Vagina (tissue), 2 donors: ENCODE results near the gene CCDC32. TPM values are rescaled to one million over a fixed set of nuclear protein-coding genes. Genes with fewer than 3 reads are reported as not detected.
A peak's percentile ranks its signal among the peaks of the same experiment; 100 is the strongest.

Source experiments
- DNase-seq, 2 donors: peaks; one replicate each; pipeline ENCODE4 v3.0.0-alpha.2; 2017; ENCODE audit errors: extremely low spot score in 2 of 2
- H3K27ac ChIP-seq: fragments of 200-600 bp; sonication (generic); one replicate; pipeline ENCODE4 v1.5.1; 2019
- H3K27me3 ChIP-seq: fragments of 200-600 bp; sonication (generic); one replicate; pipeline ENCODE4 v1.5.1; 2019
- H3K36me3 ChIP-seq, 2 donors: fragments of 200-600 bp; sonication (generic); one replicate each; pipeline ENCODE4 v1.5.1; 2017 to 2019
- H3K4me1 ChIP-seq: fragments of 200-600 bp; sonication (generic); one replicate; pipeline ENCODE4 v1.5.1; 2019
- H3K4me3 ChIP-seq, 2 donors: fragments of 200-600 bp; sonication (generic); 1 replicate in 1 of 2; 2 replicates in 1 of 2; pipeline ENCODE4 v1.5.1; 2016 to 2019
- H3K9me3 ChIP-seq: fragments of 200-600 bp; sonication (generic); one replicate; pipeline ENCODE4 v1.5.1; 2019
- CTCF ChIP-seq, 3 experiments: fragments of 450-650 bp in 2 of 3; fragments of 200-600 bp in 1 of 3; sonication (generic) in 1 of 3; IDR thresholded peaks; one replicate each; pipeline ENCODE4 v1.5.1; 2017 to 2019; ENCODE audit warnings: antibody characterized with exemption in 3 of 3, mild to moderate bottlenecking in 2 of 3, moderate library complexity in 2 of 3
- POLR2A ChIP-seq, 2 donors: fragments of 450-650 bp; IDR thresholded peaks; one replicate each; pipeline ENCODE4 v1.6.1; 2017; ENCODE audit warnings: antibody characterized with exemption in 2 of 2, mild to moderate bottlenecking in 2 of 2, moderate library complexity in 2 of 2
- POLR2AphosphoS5 ChIP-seq, 2 donors: sonication (generic); formaldehyde crosslinking; IDR thresholded peaks; one replicate each; pipeline ENCODE4 v1.9.0; 2017; ENCODE audit warnings: antibody characterized with exemption in 2 of 2, mild to moderate bottlenecking in 2 of 2, low read depth in 1 of 2; ENCODE audit not compliant: insufficient read depth in 1 of 2
- intact Hi-C: fragments of 100-400 bp; cut with DNase I; formaldehyde crosslinking; loops from one replicate; pipeline ENCODE4 v1.15.1; 2023
- total RNA-seq: library from RNA; depleted of rRNA; stranded (reverse); fragments of >200 nt; gene quantifications from one replicate; pipeline ENCODE4 v1.2.3, GENCODE V29; 2016

Gene CCDC32
- total RNA-seq, 1 donor from 2014 or later: 20.6 TPM

GRCh38 chr15:40516322-40516721, 48.5 kb downstream of the CCDC32 start:
- no peaks in the 10 kb centered on the region for H3K9me3 ChIP-seq
- no peak for TF ChIP-seq POLR2AphosphoS5 (IDR thresholded peaks at IDR 0.05; ENCODE audit: insufficient read depth in 1 of 2, low read depth in 1 of 2)
- no peak for TF ChIP-seq CTCF (IDR thresholded peaks at IDR 0.05)
- no peak for TF ChIP-seq POLR2A (IDR thresholded peaks at IDR 0.05)
- intact Hi-C loops: no loop called here
- H3K27me3 ChIP-seq: no peaks in the 10 kb centered on the region
- H3K4me1 ChIP-seq: peaks cover 10% of the 10 kb centered on the region
- H3K36me3 ChIP-seq: no peaks in the 10 kb centered on the region
- H3K27ac ChIP-seq: no peak overlapping the region
- peak in 1 of 2 donors; percentile 37 for DNase-seq
- H3K4me3 ChIP-seq: no peak overlapping the region

- Histone ChIP-seq H3K4me1 (peaks cover 20% of the 10 kb centered on the region), H3K4me3 (no peak overlapping the region), H3K36me3 (no peaks in the 10 kb centered on the region), H3K27ac (no peak overlapping the region), H3K27me3 (no peaks in the 10 kb centered on the region), H3K9me3 (no peaks in the 10 kb centered on the region)
- no peak for DNase-seq
- intact Hi-C loops: no loop called here
- TF ChIP-seq POLR2A (IDR thresholded peaks at IDR 0.05): no peak
- TF ChIP-seq CTCF (IDR thresholded peaks at IDR 0.05): no peak
- no peak for TF ChIP-seq POLR2AphosphoS5 (IDR thresholded peaks at IDR 0.05; ENCODE audit: insufficient read depth in 1 of 2, low read depth in 1 of 2)
Observed at GRCh38 chr15:40513609-40514008, 51.2 kb downstream of the CCDC32 start.

DNA sequence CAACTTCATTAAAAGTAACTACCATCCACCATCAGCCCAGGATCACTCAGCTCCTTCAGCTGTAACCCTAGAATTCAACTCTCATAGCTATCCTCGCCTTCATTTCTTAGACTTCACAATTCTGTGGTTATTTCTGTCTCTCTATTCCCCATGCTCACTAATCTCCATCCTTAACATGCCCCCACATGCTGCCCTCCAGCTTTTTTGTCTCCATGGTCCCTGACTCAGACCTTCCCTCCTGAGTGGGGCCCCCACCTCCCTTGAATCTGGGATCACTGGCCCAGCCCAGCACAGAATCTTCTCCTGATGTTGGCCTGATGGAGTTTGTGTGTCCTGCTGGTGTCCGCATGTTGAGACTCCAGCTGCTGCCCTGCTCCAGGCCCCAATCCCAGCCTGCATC, 52.4 kb downstream of the CCDC32 start:
- no peaks in the 10 kb centered on the region for H3K27me3 ChIP-seq
- no peak overlapping the region for H3K27ac ChIP-seq
- H3K4me1 ChIP-seq: peaks cover 23% of the 10 kb centered on the region
- no peak for DNase-seq
- intact Hi-C loops: no loop called here
- H3K4me3 ChIP-seq: no peak overlapping the region
- no peaks in the 10 kb centered on the region for H3K36me3 ChIP-seq
- no peak for TF ChIP-seq CTCF (IDR thresholded peaks at IDR 0.05)
- no peak for TF ChIP-seq POLR2AphosphoS5 (IDR thresholded peaks at IDR 0.05; ENCODE audit: insufficient read depth in 1 of 2, low read depth in 1 of 2)
- no peak for TF ChIP-seq POLR2A (IDR thresholded peaks at IDR 0.05)
- H3K9me3 ChIP-seq: no peaks in the 10 kb centered on the region

GRCh38 chr15:40511472-40512133, 53.2 kb downstream of the CCDC32 start:
- peaks cover 31% of the 10 kb centered on the region for H3K4me1 ChIP-seq
- no peaks in the 10 kb centered on the region for H3K9me3 ChIP-seq
- TF ChIP-seq POLR2AphosphoS5 (IDR thresholded peaks at IDR 0.05; ENCODE audit: insufficient read depth in 1 of 2, low read depth in 1 of 2): peak in 1 of 2 donors; percentile 43
- TF ChIP-seq POLR2A (IDR thresholded peaks at IDR 0.05): no peak
- no peak overlapping the region for H3K27ac ChIP-seq
- H3K36me3 ChIP-seq: no peaks in the 10 kb centered on the region
- no peak for DNase-seq
- H3K4me3 ChIP-seq: peak overlapping the region; percentile 53 to 57
- intact Hi-C loops: no loop called here
- no peaks in the 10 kb centered on the region for H3K27me3 ChIP-seq

GRCh38 chr15:40511093-40511471, 53.8 kb downstream of the CCDC32 start:
- H3K27ac ChIP-seq: no peak overlapping the region

More at GRCh38 chr15:40511093-40511471, 53.8 kb downstream of the CCDC32 start:
- Histone ChIP-seq H3K9me3 (no peaks in the 10 kb centered on the region), H3K36me3 (no peaks in the 10 kb centered on the region), H3K27me3 (no peaks in the 10 kb centered on the region), H3K4me3 (peak overlapping the region; percentile 53 to 57), H3K4me1 (peaks cover 33% of the 10 kb centered on the region)
- intact Hi-C loops: no loop called here
- TF ChIP-seq POLR2A (IDR thresholded peaks at IDR 0.05) (no peak), CTCF (IDR thresholded peaks at IDR 0.05) (no peak)
- DNase-seq: no peak
